ENCODE measurements around the gene CTDSPL. TPM values are rescaled to one million over a fixed set of nuclear protein-coding genes. Genes with fewer than 3 reads are reported as not detected.
A peak's percentile ranks its signal among the peaks of the same experiment; 100 is the strongest.

CTDSPL gene
- total RNA-seq, 4 donors from 2014 or later, result 78.9 to 130 (median 111) TPM

DNA sequence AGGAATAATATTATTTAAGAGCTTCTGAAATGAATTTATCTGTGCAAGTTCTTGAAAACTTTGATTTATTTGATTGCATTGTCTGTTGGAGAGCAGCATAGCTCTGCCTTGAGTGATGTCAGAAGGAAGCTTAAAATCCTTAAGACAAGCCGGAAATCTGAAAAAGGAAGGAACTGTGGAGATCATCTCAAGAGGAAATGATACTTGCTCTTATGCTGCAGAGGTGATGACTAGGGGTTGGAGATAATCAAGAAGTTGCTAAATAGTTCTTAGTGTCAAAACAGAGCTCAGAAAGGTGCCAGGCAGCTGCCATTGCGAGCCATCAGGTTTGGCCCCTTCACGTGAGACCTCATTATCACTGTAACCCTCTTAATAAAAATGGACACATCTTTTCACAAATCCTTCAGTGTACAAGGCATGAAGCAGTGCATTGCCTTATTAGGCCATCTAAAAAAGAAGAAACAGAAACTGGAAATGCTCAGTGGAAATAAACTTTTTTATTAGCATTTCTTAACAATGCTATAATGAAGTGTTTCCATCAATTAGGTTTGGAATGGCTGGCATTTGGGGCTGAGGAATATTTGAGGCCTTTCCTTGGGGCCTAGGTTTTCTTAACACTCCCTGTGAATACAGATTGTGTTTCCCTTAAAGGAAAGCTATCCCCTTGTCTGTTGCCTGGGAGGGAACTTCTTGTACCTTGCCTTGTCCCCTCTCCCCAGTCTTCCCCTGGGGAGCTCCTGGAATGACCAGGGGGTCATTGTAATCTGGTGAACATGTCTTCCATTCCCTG is 94.4 kb downstream of the CTDSPL start:
- H3K27ac ChIP-seq, result peak overlapping the region; percentile 38
- WGBS, result 78% methylated on average over 3 of the region's 3 CpGs
- TF ChIP-seq POLR2A (IDR thresholded peaks at IDR 0.05), result no peak
- no peak for TF ChIP-seq EP300 (IDR thresholded peaks at IDR 0.05)
- no peak for TF ChIP-seq POLR2AphosphoS5 (IDR thresholded peaks at IDR 0.05)
- TF ChIP-seq, protein P1, sequence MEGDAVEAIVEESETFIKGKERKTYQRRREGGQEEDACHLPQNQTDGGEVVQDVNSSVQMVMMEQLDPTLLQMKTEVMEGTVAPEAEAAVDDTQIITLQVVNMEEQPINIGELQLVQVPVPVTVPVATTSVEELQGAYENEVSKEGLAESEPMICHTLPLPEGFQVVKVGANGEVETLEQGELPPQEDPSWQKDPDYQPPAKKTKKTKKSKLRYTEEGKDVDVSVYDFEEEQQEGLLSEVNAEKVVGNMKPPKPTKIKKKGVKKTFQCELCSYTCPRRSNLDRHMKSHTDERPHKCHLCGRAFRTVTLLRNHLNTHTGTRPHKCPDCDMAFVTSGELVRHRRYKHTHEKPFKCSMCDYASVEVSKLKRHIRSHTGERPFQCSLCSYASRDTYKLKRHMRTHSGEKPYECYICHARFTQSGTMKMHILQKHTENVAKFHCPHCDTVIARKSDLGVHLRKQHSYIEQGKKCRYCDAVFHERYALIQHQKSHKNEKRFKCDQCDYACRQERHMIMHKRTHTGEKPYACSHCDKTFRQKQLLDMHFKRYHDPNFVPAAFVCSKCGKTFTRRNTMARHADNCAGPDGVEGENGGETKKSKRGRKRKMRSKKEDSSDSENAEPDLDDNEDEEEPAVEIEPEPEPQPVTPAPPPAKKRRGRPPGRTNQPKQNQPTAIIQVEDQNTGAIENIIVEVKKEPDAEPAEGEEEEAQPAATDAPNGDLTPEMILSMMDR (IDR thresholded peaks at IDR 0.05), result no peak

DNA sequence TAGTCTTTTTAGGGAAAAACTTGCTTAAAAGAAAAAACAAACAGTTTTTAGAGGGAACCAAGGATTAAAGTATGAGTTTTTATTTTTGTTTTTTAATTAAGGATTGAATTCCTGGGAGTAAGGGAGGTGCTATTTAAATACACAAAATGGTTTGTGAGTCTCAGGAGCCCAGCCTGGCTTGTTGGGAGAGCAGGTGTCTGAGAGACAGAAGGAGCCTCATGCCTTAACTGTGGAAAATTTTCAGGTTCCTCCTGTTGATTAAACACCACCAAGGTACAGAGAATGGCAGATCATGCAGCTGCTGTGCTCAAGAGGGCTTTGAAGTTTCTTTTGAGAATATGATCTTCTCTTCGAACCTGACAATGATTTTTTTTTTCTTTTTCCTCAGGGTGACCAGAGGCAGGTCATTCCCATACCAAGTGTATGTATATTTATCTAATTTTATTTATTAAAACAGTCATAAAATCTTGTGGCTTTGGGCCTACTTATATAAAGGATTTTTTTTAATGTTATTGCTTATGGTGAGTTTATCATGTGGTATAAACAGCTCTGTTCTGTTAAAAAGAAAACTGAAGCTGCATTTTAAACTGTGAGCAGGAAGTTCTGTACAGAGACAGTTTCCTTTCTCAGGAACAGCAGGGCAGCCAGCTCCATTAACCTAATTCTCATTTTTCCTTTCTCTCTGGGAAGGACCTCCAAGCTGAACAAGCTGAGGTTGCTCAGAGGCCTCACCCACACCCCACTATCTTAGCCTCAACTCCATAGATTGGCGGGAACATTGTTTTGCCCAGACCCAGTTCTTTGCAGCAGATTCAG is 95.3 kb downstream of the CTDSPL start:
- peak overlapping the region; percentile 38 for H3K27ac ChIP-seq
- peaks cover 26% of the 10 kb centered on the region for H3K4me1 ChIP-seq
- no peak overlapping the region for H3K4me3 ChIP-seq
- 72% methylated on average over 2 of the region's 2 CpGs for WGBS
- TF ChIP-seq EP300 (IDR thresholded peaks at IDR 0.05), result no peak
- TF ChIP-seq POLR2AphosphoS5 (IDR thresholded peaks at IDR 0.05), result no peak
- no peak for TF ChIP-seq POLR2A (IDR thresholded peaks at IDR 0.05)
- no peak for DNase-seq (ENCODE audit: low spot score in 2 of 2)
- no peaks in the 10 kb centered on the region for H3K9me3 ChIP-seq
- peaks cover 13% of the 10 kb centered on the region for H3K36me3 ChIP-seq
- no peaks in the 10 kb centered on the region for H3K27me3 ChIP-seq

More for the DNA sequence above, 94.4 kb downstream of the CTDSPL start:
- DNase-seq (ENCODE audit: low spot score in 2 of 2), result no peak
- Histone ChIP-seq H3K27me3 (no peaks in the 10 kb centered on the region), H3K36me3 (peaks cover 13% of the 10 kb centered on the region), H3K9me3 (no peaks in the 10 kb centered on the region), H3K4me1 (peaks cover 18% of the 10 kb centered on the region), H3K4me3 (no peak overlapping the region)

DNA sequence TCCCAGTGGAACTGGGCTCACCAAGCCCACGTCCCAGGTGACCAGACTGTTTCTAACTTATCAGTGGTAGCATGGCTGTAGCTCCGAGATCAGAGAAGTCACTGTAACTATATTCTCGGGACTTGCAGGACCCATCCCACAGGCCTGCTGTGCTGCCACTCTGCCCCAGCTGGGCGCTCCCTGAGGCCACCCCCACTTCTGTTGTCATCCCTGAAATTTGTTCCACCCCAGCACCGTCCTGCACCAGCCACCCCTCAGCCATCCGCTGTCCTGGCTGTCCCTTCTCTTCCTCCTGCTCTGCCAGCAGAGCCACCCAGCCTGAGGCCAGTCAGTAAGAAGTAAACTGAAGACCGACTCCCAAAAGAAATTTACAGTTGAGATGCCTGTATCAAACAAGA is 95.9 kb downstream of the CTDSPL start:
- 77% methylated on average over 7 of the region's 7 CpGs for WGBS
- Histone ChIP-seq H3K4me3 (no peak overlapping the region), H3K9me3 (no peaks in the 10 kb centered on the region), H3K36me3 (peaks cover 13% of the 10 kb centered on the region), H3K4me1 (peaks cover 31% of the 10 kb centered on the region), H3K27me3 (no peaks in the 10 kb centered on the region), H3K27ac (no peak overlapping the region)
- TF ChIP-seq POLR2A (IDR thresholded peaks at IDR 0.05), result no peak
- TF ChIP-seq, protein P1 (IDR thresholded peaks at IDR 0.05), result no peak
- DNase-seq (ENCODE audit: low spot score in 2 of 2), result no peak

DNA sequence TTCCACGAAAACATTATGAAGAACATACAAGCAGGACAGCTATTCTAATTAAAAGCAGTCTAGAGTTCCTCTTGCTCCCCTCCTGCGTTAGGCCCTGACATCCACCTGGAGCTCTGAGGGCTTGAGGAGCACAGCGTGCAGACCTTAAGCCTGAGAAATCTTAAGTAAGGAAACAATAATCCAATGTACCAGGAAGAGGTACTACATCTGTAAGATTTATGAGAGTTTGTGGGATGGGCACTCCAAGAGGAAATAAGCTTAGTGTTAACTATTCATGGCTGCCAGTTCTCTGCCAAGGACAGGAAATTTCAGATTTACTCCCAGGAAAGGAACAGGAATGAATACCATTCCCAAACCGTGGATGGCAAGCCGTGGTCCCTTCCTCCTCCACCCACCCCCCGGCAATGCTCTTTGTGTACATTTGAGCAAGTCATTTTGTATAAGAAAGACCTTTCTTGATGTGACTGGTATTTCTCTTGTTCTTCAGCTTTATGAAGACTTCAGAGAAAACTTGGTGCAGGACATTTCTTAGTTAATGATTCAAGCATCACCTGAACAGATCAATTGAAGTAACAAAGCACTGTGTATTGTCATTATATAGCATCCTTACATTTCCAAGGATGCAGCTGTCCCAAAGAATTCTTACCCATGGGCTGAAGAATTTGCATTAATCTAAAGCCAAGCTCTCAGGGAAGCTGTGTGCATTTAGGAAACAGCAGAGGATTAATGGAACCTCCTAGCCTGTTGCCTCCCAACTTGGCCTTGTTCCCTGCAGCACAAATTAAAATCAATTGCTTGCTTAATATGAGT is 100.1 kb downstream of the CTDSPL start:
- no peak for DNase-seq (ENCODE audit: low spot score in 2 of 2)
- no peak overlapping the region for H3K4me3 ChIP-seq
- WGBS, result 38% methylated on average over 6 of the region's 6 CpGs
- TF ChIP-seq, protein P1 (IDR thresholded peaks at IDR 0.05), result no peak
- TF ChIP-seq POLR2A (IDR thresholded peaks at IDR 0.05) (no peak), EP300 (IDR thresholded peaks at IDR 0.05) (no peak), POLR2AphosphoS5 (IDR thresholded peaks at IDR 0.05) (no peak)
- H3K27me3 ChIP-seq, result no peaks in the 10 kb centered on the region
- H3K4me1 ChIP-seq, result peaks cover 17% of the 10 kb centered on the region
- peak overlapping the region; percentile 46 for H3K27ac ChIP-seq
- no peaks in the 10 kb centered on the region for H3K9me3 ChIP-seq
- peaks cover 21% of the 10 kb centered on the region for H3K36me3 ChIP-seq

DNA sequence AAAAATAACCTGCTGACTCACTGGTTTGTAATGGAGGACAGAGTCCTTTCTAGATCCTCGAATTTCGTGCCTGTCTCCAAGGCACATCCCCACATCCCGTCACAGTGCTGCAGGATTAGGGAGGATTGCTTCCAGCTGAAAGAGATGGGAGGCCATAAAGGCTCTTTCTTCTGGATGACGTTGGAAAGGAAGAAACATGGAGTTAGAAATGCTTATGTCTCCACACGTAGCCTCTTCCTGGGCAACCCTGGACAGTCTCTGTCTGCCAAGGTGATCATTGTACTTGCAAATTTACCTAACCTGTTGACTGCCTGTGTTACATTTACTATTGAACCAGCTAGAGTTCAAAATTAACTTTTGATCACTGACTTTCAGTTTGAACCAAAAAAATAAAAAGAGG is 101.3 kb downstream of the CTDSPL start:
- DNase-seq (ENCODE audit: low spot score in 2 of 2), result no peak
- Histone ChIP-seq H3K4me1 (peaks cover 15% of the 10 kb centered on the region), H3K27me3 (no peaks in the 10 kb centered on the region), H3K36me3 (peaks cover 21% of the 10 kb centered on the region), H3K27ac (peak overlapping the region; percentile 29), H3K9me3 (no peaks in the 10 kb centered on the region), H3K4me3 (no peak overlapping the region)
- 30% methylated on average over 5 of the region's 5 CpGs for WGBS
- TF ChIP-seq POLR2A (IDR thresholded peaks at IDR 0.05), result no peak
- TF ChIP-seq POLR2AphosphoS5 (IDR thresholded peaks at IDR 0.05), result no peak
- TF ChIP-seq, protein P1 (IDR thresholded peaks at IDR 0.05), result no peak
- no peak for TF ChIP-seq EP300 (IDR thresholded peaks at IDR 0.05)

Data from suprapubic skin (tissue), 4 donors.